Panc1 (cell line): Measurements from ENCODE around the gene CSH1. TPM values are rescaled to one million over a fixed set of nuclear protein-coding genes. Genes with fewer than 3 reads are reported as not detected.

Experiments used
- ATAC-seq: fragments of 200-7000 bp; cut with Tn5 transposase; 2 replicates; pipeline ENCODE4 v1.9.1; 2020; ENCODE audit warnings: mild to moderate bottlenecking, moderate library complexity
- BruUV-seq: library from RNA; stranded (reverse); fragments of 400-500 nt; replicated peaks from 2 replicates; lab custom pipeline; 2021; lab: Mats Ljungman, UMichigan
- CTCF ChIA-PET: fragments of 300-600 bp; sonication (Branson Sonifier 250); formaldehyde crosslinking; loops from one replicate; lab custom pipeline; 2022; ENCODE audit warnings: antibody characterized with exemption; lab: Charles Lee
- POLR2A ChIA-PET: fragments of 300-600 bp; sonication (Branson Sonifier 250); formaldehyde crosslinking; loops from one replicate; lab custom pipeline; 2022; ENCODE audit warnings: antibody characterized with exemption; lab: Charles Lee
- DNase-seq: peaks from one replicate; pipeline ENCODE4 v3.0.0-alpha.2; 2010; ENCODE audit warnings: low read depth, low spot score
- H3K27ac ChIP-seq: 2 replicates; pipeline ENCODE4 v1.5.1; 2011; ENCODE audit warnings: mild to moderate bottlenecking, low read length, inconsistent platforms
- H3K27me3 ChIP-seq: fragments of 200-500 bp; sonication (Bioruptor generic); 2 replicates; pipeline ENCODE4 v1.6.0; 2014; ENCODE audit warnings: low read length, inconsistent platforms; ENCODE audit not compliant: control insufficient read depth, insufficient read depth
- H3K36me3 ChIP-seq: fragments of 200-500 bp; sonication (Bioruptor generic); 2 replicates; pipeline ENCODE4 v1.5.1; 2014; ENCODE audit warnings: inconsistent platforms, mild to moderate bottlenecking, low read length, moderate library complexity; ENCODE audit not compliant: control insufficient read depth, insufficient read depth
- H3K4me1 ChIP-seq: 2 replicates; pipeline ENCODE4 v1.5.1; 2011; ENCODE audit warnings: inconsistent platforms, mild to moderate bottlenecking, low read length, moderate library complexity; ENCODE audit not compliant: control insufficient read depth, insufficient read depth
- H3K4me3 ChIP-seq, 2 experiments: 2 replicates each; pipeline ENCODE4 v1.5.1; 2011 to 2012; ENCODE audit warnings: low read depth in 2 of 2, low read length in 2 of 2, mild to moderate bottlenecking in 2 of 2, inconsistent platforms in 1 of 2, moderate library complexity in 1 of 2
- H3K9me3 ChIP-seq: fragments of 200-500 bp; sonication (Bioruptor generic); 2 replicates; pipeline ENCODE4 v1.5.1; 2014; ENCODE audit warnings: low read depth, mild to moderate bottlenecking, inconsistent platforms, low read length, moderate library complexity; ENCODE audit not compliant: control insufficient read depth, insufficient read depth
- POLR2AphosphoS5 ChIP-seq: IDR thresholded peaks from 2 replicates; pipeline ENCODE4 v1.6.1; 2012; ENCODE audit warnings: mild to moderate bottlenecking, low read depth, low read length, moderate library complexity
- SIN3A ChIP-seq: IDR thresholded peaks from 2 replicates; pipeline ENCODE4 v1.6.1; 2012; ENCODE audit warnings: low read depth, mild to moderate bottlenecking, low read length, moderate library complexity, borderline replicate concordance; ENCODE audit not compliant: insufficient read depth
- TCF7L2 ChIP-seq: IDR thresholded peaks from 2 replicates; pipeline ENCODE4 v1.6.1; 2011; ENCODE audit warnings: mild to moderate bottlenecking, low read depth, low read length, inconsistent platforms
- in situ Hi-C: cut with HindIII; loops from 2 replicates; pipeline ENCODE4 v1.10.0; 2016; ENCODE audit warnings: low sequenced_read_pairs, low pct_unique_long_range_greater_than_20kb
- intact Hi-C: fragments of 100-400 bp; cut with micrococcal nuclease; formaldehyde crosslinking; loops from one replicate; pipeline ENCODE4 v1.10.0; 2022; ENCODE audit not compliant: unreplicated experiment
- total RNA-seq: library from RNA; stranded (reverse); gene quantifications from one replicate; pipeline ENCODE4 v1.2.1, GENCODE V29; 2021; ENCODE audit not compliant: unreplicated experiment
- TF ChIP-seq, protein P1 (sequence below): fragments of 450-650 bp; IDR thresholded peaks from 2 replicates; pipeline ENCODE4 v1.5.1; 2017; ENCODE audit warnings: mild to moderate bottlenecking
- TF ChIP-seq, protein P2 (sequence below), 2 experiments: IDR thresholded peaks; 2 replicates each; pipeline ENCODE4 v1.6.1; 2011 to 2012; ENCODE audit warnings: low read depth in 2 of 2, control low read depth in 1 of 2, low read length in 1 of 2, mild to moderate bottlenecking in 1 of 2, moderate library complexity in 1 of 2; ENCODE audit not compliant: insufficient read depth in 1 of 2

CSH1 gene
- total RNA-seq, 1 experiment from 2014 or later, result not detected

DNA sequence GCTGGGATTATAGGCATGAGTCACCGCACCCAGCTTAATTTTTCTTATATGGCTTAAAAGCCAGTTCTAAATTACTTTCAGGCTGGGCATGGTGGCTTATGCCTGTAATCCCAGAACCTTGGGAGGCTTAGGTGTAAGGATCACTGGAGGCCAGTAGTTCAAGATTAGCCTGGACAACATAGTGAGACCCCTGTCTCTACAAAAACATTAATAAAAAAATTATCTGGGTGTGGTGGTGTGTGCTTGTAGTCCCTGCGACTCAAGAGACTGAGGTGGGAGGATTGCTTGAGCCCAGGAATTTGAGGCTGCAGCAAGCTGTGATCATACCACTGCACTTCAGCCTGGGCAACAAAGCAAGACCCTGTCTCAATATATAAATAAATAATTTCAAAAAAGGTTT lies 43.1 kb downstream of the CSH1 start:
- no peaks in the 10 kb centered on the region for H3K27me3 ChIP-seq
- TF ChIP-seq, protein P1, sequence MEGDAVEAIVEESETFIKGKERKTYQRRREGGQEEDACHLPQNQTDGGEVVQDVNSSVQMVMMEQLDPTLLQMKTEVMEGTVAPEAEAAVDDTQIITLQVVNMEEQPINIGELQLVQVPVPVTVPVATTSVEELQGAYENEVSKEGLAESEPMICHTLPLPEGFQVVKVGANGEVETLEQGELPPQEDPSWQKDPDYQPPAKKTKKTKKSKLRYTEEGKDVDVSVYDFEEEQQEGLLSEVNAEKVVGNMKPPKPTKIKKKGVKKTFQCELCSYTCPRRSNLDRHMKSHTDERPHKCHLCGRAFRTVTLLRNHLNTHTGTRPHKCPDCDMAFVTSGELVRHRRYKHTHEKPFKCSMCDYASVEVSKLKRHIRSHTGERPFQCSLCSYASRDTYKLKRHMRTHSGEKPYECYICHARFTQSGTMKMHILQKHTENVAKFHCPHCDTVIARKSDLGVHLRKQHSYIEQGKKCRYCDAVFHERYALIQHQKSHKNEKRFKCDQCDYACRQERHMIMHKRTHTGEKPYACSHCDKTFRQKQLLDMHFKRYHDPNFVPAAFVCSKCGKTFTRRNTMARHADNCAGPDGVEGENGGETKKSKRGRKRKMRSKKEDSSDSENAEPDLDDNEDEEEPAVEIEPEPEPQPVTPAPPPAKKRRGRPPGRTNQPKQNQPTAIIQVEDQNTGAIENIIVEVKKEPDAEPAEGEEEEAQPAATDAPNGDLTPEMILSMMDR, result no peak
- TF ChIP-seq TCF7L2 (no peak), SIN3A (no peak), POLR2AphosphoS5 (no peak)
- TF ChIP-seq, protein P2, sequence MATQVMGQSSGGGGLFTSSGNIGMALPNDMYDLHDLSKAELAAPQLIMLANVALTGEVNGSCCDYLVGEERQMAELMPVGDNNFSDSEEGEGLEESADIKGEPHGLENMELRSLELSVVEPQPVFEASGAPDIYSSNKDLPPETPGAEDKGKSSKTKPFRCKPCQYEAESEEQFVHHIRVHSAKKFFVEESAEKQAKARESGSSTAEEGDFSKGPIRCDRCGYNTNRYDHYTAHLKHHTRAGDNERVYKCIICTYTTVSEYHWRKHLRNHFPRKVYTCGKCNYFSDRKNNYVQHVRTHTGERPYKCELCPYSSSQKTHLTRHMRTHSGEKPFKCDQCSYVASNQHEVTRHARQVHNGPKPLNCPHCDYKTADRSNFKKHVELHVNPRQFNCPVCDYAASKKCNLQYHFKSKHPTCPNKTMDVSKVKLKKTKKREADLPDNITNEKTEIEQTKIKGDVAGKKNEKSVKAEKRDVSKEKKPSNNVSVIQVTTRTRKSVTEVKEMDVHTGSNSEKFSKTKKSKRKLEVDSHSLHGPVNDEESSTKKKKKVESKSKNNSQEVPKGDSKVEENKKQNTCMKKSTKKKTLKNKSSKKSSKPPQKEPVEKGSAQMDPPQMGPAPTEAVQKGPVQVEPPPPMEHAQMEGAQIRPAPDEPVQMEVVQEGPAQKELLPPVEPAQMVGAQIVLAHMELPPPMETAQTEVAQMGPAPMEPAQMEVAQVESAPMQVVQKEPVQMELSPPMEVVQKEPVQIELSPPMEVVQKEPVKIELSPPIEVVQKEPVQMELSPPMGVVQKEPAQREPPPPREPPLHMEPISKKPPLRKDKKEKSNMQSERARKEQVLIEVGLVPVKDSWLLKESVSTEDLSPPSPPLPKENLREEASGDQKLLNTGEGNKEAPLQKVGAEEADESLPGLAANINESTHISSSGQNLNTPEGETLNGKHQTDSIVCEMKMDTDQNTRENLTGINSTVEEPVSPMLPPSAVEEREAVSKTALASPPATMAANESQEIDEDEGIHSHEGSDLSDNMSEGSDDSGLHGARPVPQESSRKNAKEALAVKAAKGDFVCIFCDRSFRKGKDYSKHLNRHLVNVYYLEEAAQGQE (IDR thresholded peaks at IDR 0.05; ENCODE audit: insufficient read depth in 1 of 2, low read depth in 2 of 2, low read length in 1 of 2), result no peak
- POLR2A ChIA-PET, result no interaction called here
- H3K4me1 ChIP-seq, result no peaks in the 10 kb centered on the region
- DNase-seq (no peak), ATAC-seq (no peak)
- no peaks in the 10 kb centered on the region for H3K9me3 ChIP-seq
- H3K27ac ChIP-seq, result no peak overlapping the region
- CTCF ChIA-PET, result no interaction called here
- intact Hi-C loops, result no loop called here
- no TSS peak for BruUV-seq
- in situ Hi-C loops, result no loop called here
- H3K4me3 ChIP-seq, result no peak overlapping the region
- no peaks in the 10 kb centered on the region for H3K36me3 ChIP-seq

DNA sequence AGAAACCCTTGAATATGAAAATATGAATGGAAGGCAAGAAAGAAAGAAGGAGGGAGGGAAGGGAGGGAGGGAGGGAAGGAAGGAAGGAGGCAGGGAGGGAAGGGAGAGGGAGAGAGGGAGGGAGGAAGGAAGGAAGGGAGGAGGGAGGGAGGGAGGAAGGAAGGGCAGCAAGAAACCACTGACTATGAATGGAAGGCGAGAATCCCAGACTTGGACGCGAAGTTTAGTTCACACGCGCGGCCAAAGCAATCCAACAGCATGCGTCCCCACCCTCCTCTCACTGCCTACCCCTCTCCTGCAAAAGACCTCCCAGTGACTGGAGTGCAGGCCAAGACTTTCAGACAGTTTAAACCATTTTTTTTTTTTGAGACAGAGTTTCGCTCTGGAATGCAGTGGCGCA lies 46.0 kb downstream of the CSH1 start:
- Histone ChIP-seq H3K4me3 (no peak overlapping the region), H3K4me1 (no peaks in the 10 kb centered on the region), H3K27ac (no peak overlapping the region), H3K36me3 (no peaks in the 10 kb centered on the region), H3K9me3 (no peaks in the 10 kb centered on the region), H3K27me3 (no peaks in the 10 kb centered on the region)
- CTCF ChIA-PET, result no interaction called here
- TF ChIP-seq SIN3A (no peak), TCF7L2 (no peak), POLR2AphosphoS5 (no peak)
- TF ChIP-seq, protein P1, result no peak
- TF ChIP-seq, protein P2 (IDR thresholded peaks at IDR 0.05; ENCODE audit: insufficient read depth in 1 of 2, low read depth in 2 of 2, low read length in 1 of 2), result no peak
- DNase-seq, result no peak
- POLR2A ChIA-PET, result no interaction called here
- ATAC-seq, result no peak
- intact Hi-C loops (no loop called here), in situ Hi-C loops (no loop called here)
- no TSS peak for BruUV-seq
